ENCODE data around the gene THYN1. TPM values are rescaled to one million over a fixed set of nuclear protein-coding genes. Genes with fewer than 3 reads are reported as not detected.
A peak's percentile ranks its signal among the peaks of the same experiment; 100 is the strongest.

The THYN1 gene
- total RNA-seq, 1 experiment from 2014 or later, result 88.3 TPM

- no TSS peak for BruUV-seq (replicated peaks)
- Histone ChIP-seq H3K27me3 (replicated peaks; ENCODE audit: control insufficient read depth, insufficient read depth, low read length) (no peaks in the 10 kb centered on the region), H3K4me3 (ENCODE audit: low read depth, low read length) (peak overlapping the region; percentile 64), H3K9me3 (no peaks in the 10 kb centered on the region), H3K36me3 (ENCODE audit: control insufficient read depth, insufficient read depth, low read length) (no peaks in the 10 kb centered on the region; the same call in 1 of the 2 replicates), H3K4me1 (0 out of 2 replicates have a peak, but pooled peaks cover 10% of the 10 kb centered on the region)
- intact Hi-C loops (cut with micrococcal nuclease; ENCODE audit: unreplicated experiment), result loop anchor here (1.0 to 5.0 kb wide), 2 partner anchors 28 to 80 kb away; partner anchors contain the start of genes GLB1L2 and VPS26B
- H3K9me3 Mint-ChIP-seq (ENCODE audit: unreplicated experiment), result no peaks in the 10 kb centered on the region
- TF ChIP-seq CTCF (IDR thresholded peaks at IDR 0.05; ENCODE audit: insufficient read depth in 1 of 2, low read depth in 1 of 2, low read length in 1 of 2, severe bottlenecking in 1 of 2, unreplicated experiment in 1 of 2), result no peak
- peak overlapping the region; percentile 89 for H3K4me3 Mint-ChIP-seq (ENCODE audit: unreplicated experiment)
- H3K27me3 Mint-ChIP-seq (ENCODE audit: insufficient read depth, unreplicated experiment), result no peaks in the 10 kb centered on the region
- peaks cover 7% of the 10 kb centered on the region for H3K4me1 Mint-ChIP-seq (ENCODE audit: low read depth, unreplicated experiment)
- CTCF ChIA-PET, result interaction anchor here (1.1 to 1.3 kb wide), 2 partner anchors 8 to 28 kb away, joined by 6 to 8 read pairs; partner anchors contain the start of genes NCAPD3 and VPS26B
- POLR2A ChIA-PET, result interaction anchor here (0.5 to 1.1 kb wide), 2 partner anchors 9 to 13 kb away, joined by 3 to 6 read pairs; no protein-coding TSS in a partner anchor
- peak in 1 of 2 experiments; percentile 54 for DNase-seq
- H3K27ac Mint-ChIP-seq (ENCODE audit: unreplicated experiment), result peak overlapping the region; percentile 63
- peaks cover 26% of the 10 kb centered on the region for H3K36me3 Mint-ChIP-seq (ENCODE audit: insufficient read depth, unreplicated experiment)
These were observed 585 bp downstream of the THYN1 start for GRCh38 chr11:134252346-134253187.

- no peak for DNase-seq
- no peaks in the 10 kb centered on the region for H3K27me3 Mint-ChIP-seq (ENCODE audit: insufficient read depth, unreplicated experiment)
- POLR2A ChIA-PET, result no interaction called here
- no peaks in the 10 kb centered on the region for H3K9me3 Mint-ChIP-seq (ENCODE audit: unreplicated experiment)
- intact Hi-C loops (cut with micrococcal nuclease; ENCODE audit: unreplicated experiment), result loop anchor here (5.0 kb wide), 1 partner anchor 82 kb away; the partner anchor contains the start of gene GLB1L2
- Histone ChIP-seq H3K9me3 (no peaks in the 10 kb centered on the region), H3K4me3 (ENCODE audit: low read depth, low read length) (no peak overlapping the region), H3K36me3 (ENCODE audit: control insufficient read depth, insufficient read depth, low read length) (no peaks in the 10 kb centered on the region; the same call in 1 of the 2 replicates), H3K27me3 (replicated peaks; ENCODE audit: control insufficient read depth, insufficient read depth, low read length) (no peaks in the 10 kb centered on the region), H3K4me1 (0 out of 2 replicates have a peak, but pooled peaks cover 10% of the 10 kb centered on the region)
- H3K27ac Mint-ChIP-seq (ENCODE audit: unreplicated experiment), result no peak overlapping the region
- peaks cover 29% of the 10 kb centered on the region for H3K36me3 Mint-ChIP-seq (ENCODE audit: insufficient read depth, unreplicated experiment)
- H3K4me1 Mint-ChIP-seq (ENCODE audit: low read depth, unreplicated experiment), result peaks cover 7% of the 10 kb centered on the region
- no peak overlapping the region for H3K4me3 Mint-ChIP-seq (ENCODE audit: unreplicated experiment)
- CTCF ChIA-PET, result no interaction called here
- no peak for TF ChIP-seq CTCF (IDR thresholded peaks at IDR 0.05; ENCODE audit: insufficient read depth in 1 of 2, low read depth in 1 of 2, low read length in 1 of 2, severe bottlenecking in 1 of 2, unreplicated experiment in 1 of 2)
- no TSS peak for BruUV-seq (replicated peaks)
These were observed 2.5 kb downstream of the THYN1 start for GRCh38 chr11:134250675-134251074.

GRCh38 chr11:134250246-134250645 is 2.9 kb downstream of the THYN1 start:
- Mint-ChIP-seq H3K4me1 (ENCODE audit: low read depth, unreplicated experiment) (peaks cover 7% of the 10 kb centered on the region), H3K4me3 (ENCODE audit: unreplicated experiment) (no peak overlapping the region), H3K9me3 (ENCODE audit: unreplicated experiment) (no peaks in the 10 kb centered on the region), H3K36me3 (ENCODE audit: insufficient read depth, unreplicated experiment) (peaks cover 33% of the 10 kb centered on the region), H3K27me3 (ENCODE audit: insufficient read depth, unreplicated experiment) (no peaks in the 10 kb centered on the region), H3K27ac (ENCODE audit: unreplicated experiment) (no peak overlapping the region)
- no peak for DNase-seq
- no peak for TF ChIP-seq CTCF (IDR thresholded peaks at IDR 0.05; ENCODE audit: insufficient read depth in 1 of 2, low read depth in 1 of 2, low read length in 1 of 2, severe bottlenecking in 1 of 2, unreplicated experiment in 1 of 2)
- no peak overlapping the region for H3K4me3 ChIP-seq (ENCODE audit: low read depth, low read length)
- H3K36me3 ChIP-seq (ENCODE audit: control insufficient read depth, insufficient read depth, low read length), result no peaks in the 10 kb centered on the region; the same call in 1 of the 2 replicates
- 0 out of 2 replicates have a peak, but pooled peaks cover 10% of the 10 kb centered on the region for H3K4me1 ChIP-seq
- POLR2A ChIA-PET, result no interaction called here
- no TSS peak for BruUV-seq (replicated peaks)
- intact Hi-C loops (cut with micrococcal nuclease; ENCODE audit: unreplicated experiment), result loop anchor here (5.0 kb wide), 1 partner anchor 82 kb away; the partner anchor contains the start of gene GLB1L2
- CTCF ChIA-PET, result no interaction called here
- H3K27me3 ChIP-seq (replicated peaks; ENCODE audit: control insufficient read depth, insufficient read depth, low read length), result no peaks in the 10 kb centered on the region
- H3K9me3 ChIP-seq, result no peaks in the 10 kb centered on the region

Data from Caco-2 (cell line).